H4 (cell line): ENCODE data around the gene PRSS35. TPM values are rescaled to one million over a fixed set of nuclear protein-coding genes. Genes with fewer than 3 reads are reported as not detected.
"Not testable (repeated sequence)": the region's sequence is repeated elsewhere in the genome, so short reads cannot be mapped to it uniquely, and the experiment has no call there.

Source experiments
- DNase-seq: peaks from one replicate; pipeline ENCODE4 v3.0.0-alpha.2; 2015; ENCODE audit warnings: low spot score
- total RNA-seq: library from RNA; depleted of rRNA; stranded (reverse); fragments of >200 nt; shearing (Covaris generic); gene quantifications from 2 replicates; pipeline ENCODE4 v1.2.3, GENCODE V29; 2014; rRNA removed

PRSS35 gene
- total RNA-seq, 1 experiment from 2014 or later = not detected

- DNase-seq = no peak
Measured at GRCh38 chr6:83517500-83517899, 5.2 kb downstream of the PRSS35 start.

- peak; percentile 17 for DNase-seq
Measured at GRCh38 chr6:83518816-83519480, 6.6 kb downstream of the PRSS35 start.

GRCh38 chr6:83536034-83536646 lies 23.8 kb downstream of the PRSS35 start:
- peak; percentile 18 for DNase-seq

DNA sequence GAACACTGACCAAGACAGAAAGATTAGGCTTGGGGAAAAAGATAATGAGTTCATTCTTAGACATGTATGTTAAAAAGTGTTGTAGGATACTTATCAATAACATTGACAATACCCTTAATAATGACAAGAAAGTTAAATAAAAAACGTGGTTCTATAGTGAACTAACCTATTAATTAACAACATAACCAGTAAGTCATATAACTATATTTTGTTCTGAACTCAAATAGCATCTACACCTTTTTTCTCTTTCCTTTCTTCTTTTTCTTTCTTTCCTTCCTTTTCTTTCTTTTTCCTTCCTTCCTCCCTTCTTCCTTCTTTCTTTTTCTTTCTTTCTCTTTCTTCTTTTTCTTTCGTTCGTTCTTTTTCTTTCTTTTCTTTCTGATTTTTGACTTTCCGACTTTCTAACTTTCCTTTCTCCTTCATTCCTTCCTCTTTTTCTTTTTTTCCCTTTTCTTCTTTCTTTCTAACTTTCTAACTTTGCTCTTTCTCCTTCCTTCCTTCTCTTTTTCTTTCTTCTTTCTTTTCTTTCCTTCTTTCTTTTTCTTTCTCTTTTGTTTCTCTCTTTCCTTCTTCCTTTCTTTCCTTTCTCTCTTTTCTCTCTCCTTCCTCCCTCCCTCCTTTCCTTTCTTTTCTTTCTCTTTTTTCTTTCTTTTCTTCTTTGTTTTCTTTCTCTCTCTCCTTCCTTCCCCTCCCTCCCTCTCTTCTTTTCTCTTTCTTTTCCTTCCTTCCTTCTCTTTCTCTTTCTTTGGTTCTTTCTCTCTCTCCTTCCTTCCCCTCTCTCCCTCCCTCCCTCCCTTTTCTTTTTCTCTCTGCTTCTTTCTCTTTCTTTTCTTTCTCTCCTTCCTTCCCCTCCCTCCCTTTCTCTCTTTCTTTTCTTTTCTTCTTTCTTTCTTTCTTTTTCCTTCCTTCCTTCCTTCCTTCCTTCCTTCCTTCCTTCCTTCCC lies 24.6 kb downstream of the PRSS35 start:
- DNase-seq = no peak

DNA sequence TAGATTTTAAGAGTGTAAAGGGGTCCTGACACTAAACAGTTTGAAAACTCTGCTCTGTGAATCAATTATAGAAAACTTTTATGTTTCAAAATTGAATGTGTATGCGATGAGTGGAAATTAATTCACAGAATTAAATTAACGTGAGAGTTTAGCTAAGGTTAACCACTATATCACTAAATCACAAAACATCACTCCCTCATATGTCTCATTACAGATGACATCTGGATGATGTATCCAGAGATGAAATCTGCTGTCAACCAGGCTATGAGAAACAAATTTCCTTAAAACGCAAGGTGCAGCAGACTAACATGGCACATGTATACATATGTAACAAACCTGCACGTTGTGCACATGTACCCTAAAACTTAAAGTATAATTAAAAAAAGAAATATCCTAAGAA lies 27.3 kb downstream of the PRSS35 start:
- no peak for DNase-seq

DNA sequence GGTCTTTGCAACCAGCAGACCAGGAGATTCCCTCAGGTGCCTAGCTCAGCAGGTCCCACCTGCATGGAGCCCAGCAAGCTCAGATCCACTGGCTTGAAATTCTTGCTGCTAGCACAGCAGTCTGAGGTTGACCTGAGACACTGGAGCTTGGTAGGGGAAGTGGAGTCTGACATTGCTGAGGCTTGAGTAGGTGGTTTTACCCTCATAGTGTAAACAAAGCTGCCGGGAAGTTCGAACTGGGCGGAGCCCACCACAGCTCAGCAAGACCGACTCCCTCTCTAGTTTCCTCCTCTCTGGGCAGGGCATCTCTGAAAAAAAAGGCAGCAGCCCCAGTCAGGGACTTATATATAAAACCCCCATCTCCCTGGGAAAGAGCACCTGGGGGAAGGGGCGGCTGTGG lies 34.3 kb downstream of the PRSS35 start:
- DNase-seq = peak; percentile 41

- not testable (repeated sequence) for DNase-seq
Measured at GRCh38 chr6:83550482-83550881, 38.1 kb downstream of the PRSS35 start.

GRCh38 chr6:83551748-83552147 lies 39.4 kb downstream of the PRSS35 start:
- not testable (repeated sequence) for DNase-seq

- DNase-seq = no peak
Measured at GRCh38 chr6:83556871-83557270, 44.5 kb downstream of the PRSS35 start.

GRCh38 chr6:83558975-83559374 lies 46.6 kb downstream of the PRSS35 start:
- no peak for DNase-seq

DNA sequence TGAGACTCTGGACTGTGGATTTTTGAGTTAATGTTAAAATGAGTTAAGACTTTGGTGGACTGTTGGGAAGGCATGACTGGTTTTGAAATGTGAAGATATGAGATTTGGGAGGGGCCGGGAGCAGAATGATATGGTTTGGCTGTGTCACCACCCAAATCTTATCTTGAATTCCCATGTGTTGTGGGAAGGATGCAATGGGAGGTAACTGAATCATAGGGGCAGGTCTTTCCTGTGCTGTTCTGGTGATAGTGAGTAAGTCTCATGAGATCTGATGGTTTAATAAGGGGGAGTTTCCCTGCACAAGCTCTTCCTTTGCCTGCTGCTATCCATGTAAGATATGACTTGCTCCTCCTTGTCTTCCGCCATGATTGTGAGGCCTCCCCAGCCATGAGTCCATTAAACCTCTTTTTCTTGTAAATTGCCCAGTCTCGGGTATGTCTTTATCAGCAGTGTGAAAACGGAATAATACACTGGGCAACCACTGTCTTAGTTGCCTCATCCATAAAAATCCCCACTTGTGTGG lies 59.4 kb downstream of the PRSS35 start:
- DNase-seq = not testable (repeated sequence)

DNA sequence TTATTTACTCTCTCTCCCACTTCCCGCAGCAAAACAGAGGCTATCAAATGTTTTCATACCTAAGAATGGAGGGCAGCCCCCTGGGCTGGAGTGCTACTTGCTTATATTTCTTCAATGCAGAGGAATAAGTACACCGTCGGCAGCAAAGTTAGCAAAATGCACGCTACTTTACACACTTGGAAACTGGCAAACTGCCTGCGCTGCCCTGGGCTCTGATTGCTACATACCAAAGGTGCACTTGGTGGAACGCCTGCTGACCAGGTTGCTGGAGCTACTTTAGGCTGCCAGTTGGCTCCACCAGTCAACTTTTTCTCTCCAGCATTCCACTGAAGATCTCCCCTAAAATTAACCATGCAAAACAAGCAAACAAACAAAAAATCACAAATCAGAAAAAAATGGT lies 62.4 kb downstream of the PRSS35 start:
- DNase-seq = no peak

Other genes with a start within 250 kb of the PRSS35 start
- 49.6 and 53.1 TPM in 2 replicates for gene ME1, start 81.5 kb upstream of the PRSS35 start, total RNA-seq
- gene SNAP91, start 196.6 kb downstream of the PRSS35 start, total RNA-seq = 0.43 and 1.6 TPM in 2 replicates